Sciatic nerve (tissue), 2 donors: ENCODE results near the gene CLCA2. TPM values are rescaled to one million over a fixed set of nuclear protein-coding genes. Genes with fewer than 3 reads are reported as not detected.

Experiments
- ATAC-seq: fragments of 200-7000 bp; cut with Tn5 transposase; one replicate; pipeline ENCODE4 v1.9.1; 2020; ENCODE audit warnings: mild to moderate bottlenecking, moderate library complexity
- DNase-seq: peaks from one replicate; pipeline ENCODE4 v3.0.0-alpha.2; 2020; ENCODE audit warnings: low spot score
- intact Hi-C: fragments of 100-400 bp; cut with DNase I; formaldehyde crosslinking; loops from one replicate; pipeline ENCODE4 v1.14.2; 2022
- total RNA-seq: library from RNA; stranded (reverse); fragmentation: NEBNext Ultra II Directional; extraction: Animal tissue kit (Norgen Biotek cat#: 25700); gene quantifications from one replicate; pipeline ENCODE4 v1.2.1, GENCODE V29; 2021
- donor health status: DM: no; HTN: no; CAD: no.
- donor health status: DM: no; HTN: no; CAD: no.

The CLCA2 gene
- total RNA-seq, 1 donor from 2014 or later: not detected

- ATAC-seq (no peak), DNase-seq (no peak)
- intact Hi-C loops: no loop called here
These were observed 2.2 kb upstream of the CLCA2 start for GRCh38 chr1:86421601-86422280.

GRCh38 chr1:86423473-86423872 is 498 bp upstream of the CLCA2 start:
- DNase-seq (no peak), ATAC-seq (peak; percentile 62)
- intact Hi-C loops: no loop called here

- ATAC-seq: peak; percentile 23
- intact Hi-C loops: no loop called here
- DNase-seq: no peak
These were observed 5.3 kb downstream of the CLCA2 start for GRCh38 chr1:86429122-86429725.

GRCh38 chr1:86429835-86430234 is 5.9 kb downstream of the CLCA2 start:
- DNase-seq (no peak), ATAC-seq (peak; percentile 99)
- intact Hi-C loops: no loop called here

GRCh38 chr1:86430376-86430775 is 6.4 kb downstream of the CLCA2 start:
- DNase-seq: no peak
- intact Hi-C loops: no loop called here
- ATAC-seq: no peak

- intact Hi-C loops: no loop called here
- ATAC-seq: no peak
- no peak for DNase-seq
These were observed 10.1 kb downstream of the CLCA2 start for GRCh38 chr1:86434059-86434458.

GRCh38 chr1:86435327-86435726 is 11.4 kb downstream of the CLCA2 start:
- ATAC-seq (no peak), DNase-seq (no peak)
- intact Hi-C loops: no loop called here

GRCh38 chr1:86436041-86436440 is 12.1 kb downstream of the CLCA2 start:
- intact Hi-C loops: no loop called here
- DNase-seq (no peak), ATAC-seq (no peak)

- ATAC-seq: no peak
- DNase-seq: no peak
- intact Hi-C loops: no loop called here
These were observed 17.6 kb downstream of the CLCA2 start for GRCh38 chr1:86441581-86441980.

GRCh38 chr1:86441997-86442396 is 18.0 kb downstream of the CLCA2 start:
- ATAC-seq: no peak
- intact Hi-C loops: no loop called here
- no peak for DNase-seq

- intact Hi-C loops: no loop called here
- ATAC-seq (no peak), DNase-seq (no peak)
These were observed 21.9 kb downstream of the CLCA2 start for GRCh38 chr1:86445919-86446318.

- no peak for DNase-seq
- intact Hi-C loops: no loop called here
- no peak for ATAC-seq
These were observed 23.3 kb downstream of the CLCA2 start for GRCh38 chr1:86447198-86447790.

GRCh38 chr1:86448670-86449069 is 24.7 kb downstream of the CLCA2 start:
- peak; percentile 67 for ATAC-seq
- no peak for DNase-seq
- intact Hi-C loops: no loop called here

- DNase-seq (no peak), ATAC-seq (no peak)
- intact Hi-C loops: no loop called here
These were observed 25.1 kb downstream of the CLCA2 start for GRCh38 chr1:86449103-86449502.

- ATAC-seq (no peak), DNase-seq (no peak)
- intact Hi-C loops: no loop called here
These were observed 26.9 kb downstream of the CLCA2 start for GRCh38 chr1:86450847-86451246.

- DNase-seq: no peak
- no peak for ATAC-seq
- intact Hi-C loops: no loop called here
These were observed 29.7 kb downstream of the CLCA2 start for GRCh38 chr1:86453664-86454063.

- DNase-seq (no peak), ATAC-seq (no peak)
- intact Hi-C loops: no loop called here
These were observed 31.1 kb downstream of the CLCA2 start for GRCh38 chr1:86455073-86455472.

- intact Hi-C loops: no loop called here
- ATAC-seq (no peak), DNase-seq (no peak)
These were observed 37.0 kb downstream of the CLCA2 start for GRCh38 chr1:86460998-86461397.

GRCh38 chr1:86461482-86461881 is 37.5 kb downstream of the CLCA2 start:
- intact Hi-C loops: no loop called here

GRCh38 chr1:86464819-86465218 is 40.8 kb downstream of the CLCA2 start:
- ATAC-seq: no peak
- intact Hi-C loops: no loop called here
- DNase-seq: no peak

More at GRCh38 chr1:86461482-86461881, 37.5 kb downstream of the CLCA2 start:
- ATAC-seq (no peak), DNase-seq (no peak)
